H9 (cell line): ENCODE data around the gene SUN2. TPM values are rescaled to one million over a fixed set of nuclear protein-coding genes. Genes with fewer than 3 reads are reported as not detected.
A peak's percentile ranks its signal among the peaks of the same experiment; 100 is the strongest.
"Not testable (repeated sequence)": the region's sequence is repeated elsewhere in the genome, so short reads cannot be mapped to it uniquely, and the experiment has no call there.

Experiments
- DNase-seq: peaks from one replicate; pipeline ENCODE4 v3.0.0-alpha.2; 2017
- H2AFZ ChIP-seq: one replicate; pipeline ENCODE4 v1.6.1; 2013; ENCODE audit warnings: mild to moderate bottlenecking, low read length, control low read depth, moderate library complexity
- H2AK5ac ChIP-seq: 2 replicates; pipeline ENCODE4 v1.6.1; 2013; ENCODE audit warnings: low read length, control low read depth, mixed read lengths; ENCODE audit not compliant: insufficient read length
- H2BK120ac ChIP-seq: one replicate; pipeline ENCODE4 v1.6.1; 2013; ENCODE audit warnings: low read depth, mild to moderate bottlenecking, low read length, control low read depth, inconsistent platforms; ENCODE audit not compliant: poor library complexity, severe bottlenecking
- H2BK12ac ChIP-seq: 2 replicates; pipeline ENCODE4 v1.6.1; 2013; ENCODE audit warnings: low read length, control low read depth, mixed read lengths, low read depth; ENCODE audit not compliant: insufficient read length
- H2BK15ac ChIP-seq: 2 replicates; pipeline ENCODE4 v1.6.1; 2013; ENCODE audit warnings: low read depth, low read length, control low read depth
- H2BK20ac ChIP-seq: one replicate; pipeline ENCODE4 v1.6.1; 2013; ENCODE audit warnings: low read depth, mild to moderate bottlenecking, low read length, control low read depth, inconsistent platforms; ENCODE audit not compliant: poor library complexity, severe bottlenecking
- H2BK5ac ChIP-seq: 2 replicates; pipeline ENCODE4 v1.6.1; 2013; ENCODE audit warnings: low read length, control low read depth, mixed read lengths; ENCODE audit not compliant: insufficient read length
- H3K14ac ChIP-seq: 2 replicates; pipeline ENCODE4 v1.6.1; 2013; ENCODE audit warnings: low read length, control low read depth; ENCODE audit not compliant: insufficient read depth
- H3K18ac ChIP-seq: 2 replicates; pipeline ENCODE4 v1.6.1; 2013; ENCODE audit warnings: low read depth, mild to moderate bottlenecking, mixed read lengths, low read length, control low read depth; ENCODE audit not compliant: insufficient read length
- H3K23ac ChIP-seq: 2 replicates; pipeline ENCODE4 v1.6.1; 2013; ENCODE audit warnings: low read length, control low read depth, mixed read lengths, low read depth; ENCODE audit not compliant: insufficient read length
- H3K23me2 ChIP-seq: 2 replicates; pipeline ENCODE4 v1.6.1; 2013; ENCODE audit warnings: low read depth, mild to moderate bottlenecking, mixed read lengths, low read length, control low read depth; ENCODE audit not compliant: insufficient read length, poor library complexity, severe bottlenecking
- H3K27ac ChIP-seq: 2 replicates; pipeline ENCODE4 v1.5.1; 2013; ENCODE audit warnings: low read length, control low read depth, mixed read lengths, low read depth; ENCODE audit not compliant: insufficient read length
- H3K27me3 ChIP-seq: 2 replicates; pipeline ENCODE4 v1.6.1; 2013; ENCODE audit warnings: low read length, control low read depth, inconsistent platforms; ENCODE audit not compliant: insufficient read depth
- H3K4ac ChIP-seq: 2 replicates; pipeline ENCODE4 v1.6.1; 2013; ENCODE audit warnings: low read depth, mild to moderate bottlenecking, control low read depth, inconsistent platforms, low read length, moderate library complexity
- H3K4me1 ChIP-seq: 2 replicates; pipeline ENCODE4 v1.6.1; 2013; ENCODE audit warnings: low read length, control low read depth, inconsistent platforms; ENCODE audit not compliant: insufficient read depth
- H3K4me2 ChIP-seq: 2 replicates; pipeline ENCODE4 v1.6.1; 2013; ENCODE audit warnings: low read length, control low read depth, mixed read lengths; ENCODE audit not compliant: insufficient read length, insufficient read depth
- H3K56ac ChIP-seq: 2 replicates; pipeline ENCODE4 v1.6.1; 2013; ENCODE audit warnings: low read depth, mild to moderate bottlenecking, mixed read lengths, low read length, control low read depth; ENCODE audit not compliant: insufficient read length
- H3K79me1 ChIP-seq: 2 replicates; pipeline ENCODE4 v1.6.1; 2013; ENCODE audit warnings: low read depth, mild to moderate bottlenecking, moderate library complexity, low read length, control low read depth, inconsistent platforms; ENCODE audit not compliant: insufficient read depth, poor library complexity, severe bottlenecking
- H3K79me2 ChIP-seq: 2 replicates; pipeline ENCODE4 v1.6.1; 2013; ENCODE audit warnings: low read length, control low read depth, inconsistent platforms; ENCODE audit not compliant: insufficient read depth
- H3K9ac ChIP-seq: 2 replicates; pipeline ENCODE4 v1.6.1; 2013; ENCODE audit warnings: low read length, control low read depth, mixed read lengths; ENCODE audit not compliant: insufficient read length; ENCODE audit errors: extremely low read depth
- H3K9me3 ChIP-seq: one replicate; pipeline ENCODE4 v1.6.1; 2013; ENCODE audit warnings: low read depth, low read length, inconsistent platforms; ENCODE audit not compliant: control insufficient read depth
- H3T11ph ChIP-seq: one replicate; pipeline ENCODE4 v1.6.1; 2013; ENCODE audit warnings: mild to moderate bottlenecking, low read length, control low read depth, inconsistent platforms
- H4K20me1 ChIP-seq: one replicate; pipeline ENCODE4 v1.6.1; 2013; ENCODE audit not compliant: control insufficient read depth, insufficient read length, insufficient read depth
- H4K5ac ChIP-seq: 2 replicates; pipeline ENCODE4 v1.6.1; 2013; ENCODE audit warnings: low read depth, mild to moderate bottlenecking, mixed read lengths, low read length, control low read depth; ENCODE audit not compliant: insufficient read length
- H4K8ac ChIP-seq: replicated peaks from 2 replicates; pipeline ENCODE4 v1.6.1; 2013; ENCODE audit warnings: low read length, control low read depth, mixed read lengths, low read depth; ENCODE audit not compliant: insufficient read length
- H4K91ac ChIP-seq: 2 replicates; pipeline ENCODE4 v1.6.1; 2013; ENCODE audit warnings: low read depth, mild to moderate bottlenecking, moderate library complexity, mixed read lengths, low read length, control low read depth; ENCODE audit not compliant: insufficient read length
- H3K27ac Mint-ChIP-seq, 3 experiments: 2 replicates in 2 of 3; 3 replicates in 1 of 3; pipeline ENCODE4 v1.8.0; 2020 to 2021; ENCODE audit warnings: mixed read lengths in 3 of 3, mild to moderate bottlenecking in 1 of 3, moderate library complexity in 1 of 3
- H3K27me3 Mint-ChIP-seq: 2 replicates; pipeline ENCODE4 v1.8.0; 2021; ENCODE audit warnings: low read depth, mild to moderate bottlenecking, moderate library complexity, mixed read lengths
- H3K36me3 Mint-ChIP-seq, 3 experiments: 2 replicates in 2 of 3; 3 replicates in 1 of 3; pipeline ENCODE4 v1.8.0; 2020 to 2021; ENCODE audit warnings: low read depth in 3 of 3, mixed read lengths in 3 of 3; ENCODE audit not compliant: insufficient read depth in 1 of 3
- H3K4me1 Mint-ChIP-seq, 2 experiments: 2 replicates each; pipeline ENCODE4 v1.8.0; 2020; ENCODE audit warnings: mixed read lengths in 2 of 2
- H3K4me3 Mint-ChIP-seq, 2 experiments: 2 replicates in 1 of 2; 3 replicates in 1 of 2; pipeline ENCODE4 v1.8.0; 2020 to 2021; ENCODE audit warnings: mild to moderate bottlenecking in 2 of 2, mixed read lengths in 2 of 2, moderate library complexity in 1 of 2
- H3K9me3 Mint-ChIP-seq, 2 experiments: 2 replicates in 1 of 2; 3 replicates in 1 of 2; pipeline ENCODE4 v1.8.0; 2020; ENCODE audit warnings: mild to moderate bottlenecking in 2 of 2, mixed read lengths in 2 of 2, moderate library complexity in 1 of 2
- CTCF ChIP-seq: fragments of 200-600 bp; sonication (generic); conservative IDR thresholded peaks from 3 replicates; pipeline ENCODE4 v1.8.0; 2021; ENCODE audit warnings: antibody characterized with exemption, mild to moderate bottlenecking
- WGBS: extraction: QIAGEN DNeasy Blood & Tissue Kit; methylation state at CpG from one replicate; pipeline ENCODE4 v1.1.7; 2013; ENCODE audit warnings: missing lambda C conversion rate, low lambda C conversion rate, mixed read lengths; ENCODE audit not compliant: insufficient read length; ENCODE audit errors: extremely low coverage; 5-methylcytosine and 5-hydroxymethylcytosine counted together
- long read RNA-seq: library from polyadenylated mRNA; unstranded; transcript quantifications from one replicate; pipeline ENCODE4 v2.0.0, GENCODE V29; 2020
- total RNA-seq: library from RNA; stranded (reverse); gene quantifications from 2 replicates; pipeline ENCODE4 v1.2.1, GENCODE V29; 2021

Gene SUN2
- 12.0 and 12.1 TPM in 2 replicates for total RNA-seq
- long read RNA-seq, partial matches to known transcripts = 9 of 13 reads
- long read RNA-seq, other reads (novel, unspliced or antisense) = 4 of 13 reads

GRCh38 chr22:38755911-38756532, at the start of gene SUN2:
Gene SUN2, minus strand, starts transcription at chr22:38755998. Its CDS starts 3,370 bp downstream, at chr22:38752628.
- H3K18ac ChIP-seq = peak within 1 kb of the TSS; percentile 38
- H3K27me3 ChIP-seq = no peaks in the 10 kb centered on the region; the same call in 1 of the 2 replicates
- peaks cover 9% of the 10 kb centered on the region for H3K23me2 ChIP-seq
- Mint-ChIP-seq H3K9me3 (no peaks in the 10 kb centered on the region), H3K36me3 (peaks cover 0 to 4% (median 0%) of the 10 kb centered on the region in 3 experiments; a peak in 3 of 7 replicates), H3K27me3 (peaks cover 5% of the 10 kb centered on the region), H3K4me1 (peaks cover 27 to 29% of the 10 kb centered on the region in 2 experiments), H3K27ac (peak within 1 kb of the TSS in 2 of 3 experiments; percentile 37 to 50; a peak in 3 of 7 replicates), H3K4me3 (peak within 1 kb of the TSS; percentile 61 to 83)
- H4K91ac ChIP-seq = no peak within 1 kb of the TSS
- H3K4me2 ChIP-seq = peak within 1 kb of the TSS; percentile 57
- no peak within 1 kb of the TSS for H4K8ac ChIP-seq
- no peaks in the 10 kb centered on the region for H3K79me1 ChIP-seq
- no peak within 1 kb of the TSS for H3K27ac ChIP-seq
- H3K9ac ChIP-seq = no peak within 1 kb of the TSS
- H3K79me2 ChIP-seq = no peaks in the 10 kb centered on the region
- no peak within 1 kb of the TSS for H3K23ac ChIP-seq
- DNase-seq = peak; percentile 72
- H3K56ac ChIP-seq = no peak within 1 kb of the TSS
- H4K5ac ChIP-seq = no peak within 1 kb of the TSS
- H2BK20ac ChIP-seq = no peak within 1 kb of the TSS
- no peak within 1 kb of the TSS for H3K4ac ChIP-seq
- WGBS = no CpG with 5 or more reads among the region's 68 CpGs
- 0 out of 2 replicates have a peak within 1 kb of the TSS, but pooled peaks have one; percentile 62 for H3K14ac ChIP-seq
- no peak within 1 kb of the TSS for H2BK12ac ChIP-seq
- no peak within 1 kb of the TSS for H3T11ph ChIP-seq
- H2BK120ac ChIP-seq = no peak within 1 kb of the TSS
- no peak within 1 kb of the TSS for H2BK5ac ChIP-seq
- H4K20me1 ChIP-seq = no peaks in the 10 kb centered on the region
- no peaks in the 10 kb centered on the region for H3K9me3 ChIP-seq
- no peak for TF ChIP-seq CTCF
- H3K4me1 ChIP-seq = peaks cover 5% of the 10 kb centered on the region; the same call in 1 of the 2 replicates
- H2BK15ac ChIP-seq = no peak within 1 kb of the TSS
- H2AFZ ChIP-seq = no peak within 1 kb of the TSS
- H2AK5ac ChIP-seq = no peak within 1 kb of the TSS

GRCh38 chr22:38805041-38805593, 49.3 kb upstream of the SUN2 start:
- not testable (repeated sequence) for H3T11ph ChIP-seq, H2BK20ac ChIP-seq, H2AK5ac ChIP-seq, H3K4me2 ChIP-seq, H4K20me1 ChIP-seq, H3K23me2 ChIP-seq, H4K91ac ChIP-seq, H3K79me1 ChIP-seq, H4K5ac ChIP-seq, H3K27me3 ChIP-seq, H2BK12ac ChIP-seq, DNase-seq, H2BK15ac ChIP-seq, H3K23ac ChIP-seq, H3K27ac ChIP-seq, H3K9ac ChIP-seq, H2BK120ac ChIP-seq, H3K4me1 ChIP-seq, H3K36me3 Mint-ChIP-seq, H3K56ac ChIP-seq, H3K4me3 Mint-ChIP-seq, H4K8ac ChIP-seq, H3K9me3 ChIP-seq, H3K4ac ChIP-seq, H3K79me2 ChIP-seq, H2AFZ ChIP-seq, H3K18ac ChIP-seq, H2BK5ac ChIP-seq, H3K14ac ChIP-seq
- Mint-ChIP-seq H3K27ac (0 out of 7 replicates have a peak overlapping the region, but pooled peaks of 1 of the 3 experiments have one; percentile 27), H3K27me3 (peaks cover 31% of the 10 kb centered on the region), H3K9me3 (peaks cover 12 to 21% of the 10 kb centered on the region in 2 experiments), H3K4me1 (peaks cover 2 to 12% of the 10 kb centered on the region in 2 experiments; a peak in 2 of 4 replicates)
- WGBS = no CpG with 5 or more reads among the region's 8 CpGs
